GM12878 (cell line): ENCODE data around the gene RAD51B. TPM values are rescaled to one million over a fixed set of nuclear protein-coding genes. Genes with fewer than 3 reads are reported as not detected.

Experiments
- ATAC-seq: fragments of 200-7000 bp; cut with Tn5 transposase; 3 replicates; pipeline ENCODE4 v1.9.1; 2020; ENCODE audit warnings: mild to moderate bottlenecking, moderate library complexity
- BruUV-seq: library from RNA; stranded (reverse); fragments of 400-500 nt; replicated peaks from 2 replicates; lab custom pipeline; 2021; lab: Mats Ljungman, UMichigan
- CTCF ChIA-PET: fragments of 300-600 bp; sonication (Branson Sonifier 250); formaldehyde crosslinking; extraction: SDS; loops from one replicate; lab custom pipeline; 2021; ENCODE audit warnings: inconsistent platforms; lab: Yijun Ruan, JAX
- POLR2A ChIA-PET: fragments of 350-600 bp; formaldehyde crosslinking; extraction: SDS; loops from one replicate; lab custom pipeline; 2021; ENCODE audit warnings: inconsistent platforms; lab: Charles Lee
- RAD21 ChIA-PET: fragments of 300-600 bp; sonication (Branson Sonifier 250); formaldehyde crosslinking; loops from one replicate; lab custom pipeline; 2023; ENCODE audit warnings: antibody characterized with exemption; ENCODE audit not compliant: unreplicated experiment; lab: Charles Lee
- SMC1A ChIA-PET: fragments of 300-600 bp; sonication (Branson Sonifier 250); formaldehyde crosslinking; loops from one replicate; lab custom pipeline; 2023; ENCODE audit not compliant: unreplicated experiment, uncharacterized antibody; lab: Charles Lee
- DNase-seq: peaks from one replicate; pipeline ENCODE4 v3.0.0-alpha.2; 2011; ENCODE audit warnings: low read depth, low spot score
- FAIRE-seq: peaks from 3 replicates; lab custom pipeline; 2011; peaks lifted over from hg19 to GRCh38; lab: Jason Lieb, UNC
- H2AFZ ChIP-seq: 2 replicates; pipeline ENCODE4 v1.6.0; 2011; ENCODE audit warnings: low read depth, low read length, control low read depth; ENCODE audit not compliant: control insufficient read depth
- H3K27ac ChIP-seq: 2 replicates; pipeline ENCODE4 v1.5.1; 2011; ENCODE audit warnings: control low read depth; ENCODE audit not compliant: control insufficient read depth, insufficient read depth
- H3K27me3 ChIP-seq, 2 experiments: replicated peaks in 1 of 2; 2 replicates each; pipeline versions ENCODE4 v1.6.0 to v1.6.1; 2011; ENCODE audit warnings: low read length in 1 of 2; ENCODE audit not compliant: control insufficient read depth in 2 of 2, insufficient read depth in 2 of 2
- H3K36me3 ChIP-seq, 2 experiments: 2 replicates each; pipeline ENCODE4 v1.5.1; 2011; ENCODE audit warnings: low read length in 1 of 2; ENCODE audit not compliant: control insufficient read depth in 2 of 2, insufficient read depth in 2 of 2
- H3K4me1 ChIP-seq: 2 replicates; pipeline ENCODE4 v1.6.1; 2011; ENCODE audit warnings: mild to moderate bottlenecking, low read length, moderate library complexity, mixed read lengths; ENCODE audit not compliant: control insufficient read depth, insufficient read depth
- H3K4me2 ChIP-seq: 2 replicates; pipeline ENCODE4 v1.6.0; 2011; ENCODE audit warnings: control low read depth; ENCODE audit not compliant: control insufficient read depth, insufficient read depth
- H3K4me3 ChIP-seq: fragments of 200-600 bp; sonication (generic); 2 replicates; pipeline ENCODE4 v1.5.1; 2016
- H3K79me2 ChIP-seq: 2 replicates; pipeline ENCODE4 v1.6.0; 2011; ENCODE audit warnings: low read length; ENCODE audit not compliant: control insufficient read depth, insufficient read depth
- H3K9ac ChIP-seq: 2 replicates; pipeline ENCODE4 v1.8.0; 2011; ENCODE audit warnings: low read length, control low read depth, mixed read lengths; ENCODE audit not compliant: control insufficient read depth, insufficient read depth
- H3K9me3 ChIP-seq: replicated peaks from 3 replicates; pipeline ENCODE4 v1.5.1; 2011; ENCODE audit warnings: mild to moderate bottlenecking, low read length; ENCODE audit not compliant: control insufficient read depth, insufficient read depth
- H4K20me1 ChIP-seq: 2 replicates; pipeline ENCODE4 v1.6.0; 2011; ENCODE audit not compliant: control insufficient read depth, insufficient read depth
- CBFB ChIP-seq: IDR thresholded peaks from 2 replicates; pipeline ENCODE4 v1.6.1; 2016; ENCODE audit warnings: antibody characterized with exemption, low read depth
- CREB1 ChIP-seq: IDR thresholded peaks from 2 replicates; pipeline ENCODE4 v1.6.1; 2012; ENCODE audit warnings: low read depth, mild to moderate bottlenecking, inconsistent platforms
- GATAD2B ChIP-seq: fragments of 450-650 bp; conservative IDR thresholded peaks from 2 replicates; pipeline ENCODE4 v1.6.1; 2017; ENCODE audit warnings: low read depth, mild to moderate bottlenecking, moderate library complexity
- JUNB ChIP-seq: IDR thresholded peaks from 2 replicates; pipeline ENCODE4 v1.6.1; 2016; ENCODE audit warnings: antibody characterized with exemption, mild to moderate bottlenecking
- NFIC ChIP-seq: IDR thresholded peaks from 2 replicates; pipeline ENCODE4 v1.6.1; 2012; ENCODE audit warnings: low read depth, mild to moderate bottlenecking, inconsistent platforms, low read length, moderate library complexity
- SIN3A ChIP-seq: IDR thresholded peaks from 2 replicates; pipeline ENCODE4 v1.6.1; 2012; ENCODE audit warnings: low read depth, low read length, improper control_type of control experiment
- SMARCA5 ChIP-seq: fragments of 450-650 bp; IDR thresholded peaks from 2 replicates; pipeline ENCODE4 v1.6.1; 2017; ENCODE audit warnings: mild to moderate bottlenecking
- SMC3 ChIP-seq: IDR thresholded peaks from 2 replicates; pipeline ENCODE4 v1.6.1; 2011; ENCODE audit warnings: low read length, improper control_type of control experiment, borderline replicate concordance
- ZNF384 ChIP-seq: IDR thresholded peaks from 2 replicates; pipeline ENCODE4 v1.6.1; 2012; ENCODE audit warnings: low read depth, mild to moderate bottlenecking, low read length, improper control_type of control experiment, borderline replicate concordance
- WGBS: methylation state at CpG from one replicate; pipeline ENCODE4 v1.1.6; 2016; ENCODE audit warnings: low lambda C conversion rate; ENCODE audit not compliant: insufficient replicate concordance, insufficient coverage; ENCODE audit errors: missing lambda C conversion rate; 5-methylcytosine and 5-hydroxymethylcytosine counted together
- in situ Hi-C: fragments of 300-500 bp; cut with MboI; formaldehyde crosslinking; loops from 9 replicates; pipeline ENCODE4 v1.14.3; 2018; ENCODE audit warnings: mixed read lengths
- intact Hi-C: fragments of 100-400 bp; cut with micrococcal nuclease; formaldehyde crosslinking; loops from one replicate; pipeline ENCODE4 v1.14.2; 2022; ENCODE audit not compliant: unreplicated experiment
- polyA plus RNA-seq, 11 experiments: library from polyadenylated mRNA; depleted of rRNA in 4 of 11; unstranded in 6 of 11; stranded (reverse) in 5 of 11; fragments of >200 nt; fragmentation: Nextera tagmentation in 4 of 11; fragmentation: Illumina TruSeq in 1 of 11; extraction: Ambion mirVana in 4 of 11; extraction: Trizol in 1 of 11; gene quantifications; 1 replicate in 1 of 11; 2 replicates in 10 of 11; pipeline versions ENCODE4 v1.2.1 to v1.2.3, GENCODE V29; 2011 to 2016; ENCODE audit warnings: inconsistent platforms in 2 of 11, missing spikeins in 2 of 11, low read depth in 1 of 11
- total RNA-seq, 4 experiments: library from RNA; depleted of rRNA in 3 of 4; stranded (reverse); fragments of >200 nt in 3 of 4; fragmentation: Illumina TruSeq in 1 of 4; extraction: Trizol in 1 of 4; gene quantifications; 2 replicates each; pipeline versions ENCODE4 v1.2.1 to v1.2.3, GENCODE V29; 2013 to 2021
- TF ChIP-seq, protein P1 (sequence below): IDR thresholded peaks from 2 replicates; pipeline ENCODE4 v1.6.1; 2011; ENCODE audit warnings: borderline replicate concordance, low read depth, mild to moderate bottlenecking, moderate library complexity, low read length; ENCODE audit not compliant: insufficient read depth, poor library complexity, severe bottlenecking

RAD51B gene
- total and polyA plus RNA-seq, 10 of the 15 experiments (the other 5 are each of a cell fraction or from before 2014, with no cell fraction given), result 9.8 to 26.8 (median 21.3) TPM

DNA sequence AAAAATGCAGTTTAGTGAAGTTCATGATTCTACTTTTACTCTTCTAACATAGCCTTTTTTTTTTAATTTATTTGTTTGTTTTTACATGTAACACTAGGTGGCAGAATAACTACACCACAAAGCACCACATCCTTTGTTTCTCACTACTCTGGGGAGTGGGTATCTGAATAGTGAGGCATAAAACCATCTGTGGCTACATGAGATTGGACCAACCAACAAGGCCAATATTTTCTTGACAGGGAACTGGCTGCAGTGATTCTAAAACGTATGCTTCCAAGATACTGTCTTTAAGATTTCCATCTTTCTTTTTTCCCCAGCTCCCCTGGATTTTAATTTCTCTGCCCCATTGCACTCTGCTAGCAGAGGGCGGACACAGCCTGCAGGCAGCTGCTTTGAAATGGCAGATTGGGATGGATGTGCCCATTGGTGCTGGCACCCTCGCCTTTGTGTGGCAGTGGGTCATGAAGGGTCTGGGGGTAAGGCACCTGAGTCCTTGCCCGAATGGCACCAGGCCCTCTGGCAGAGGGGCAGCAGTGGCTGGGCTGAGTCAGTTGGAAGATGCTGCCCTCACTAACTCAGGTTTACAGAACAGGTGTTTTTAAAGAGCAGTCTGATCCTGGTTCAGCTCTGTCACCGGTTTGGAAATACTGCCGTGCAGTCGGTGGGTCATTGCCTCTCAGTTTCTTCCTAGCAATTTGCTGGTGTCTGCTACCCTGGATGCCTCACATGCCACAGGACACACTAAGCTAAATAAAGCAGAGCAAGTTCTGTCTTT is 429.1 kb downstream of the RAD51B start (continued):
- peak; percentile 77; the same call in 1 of the 2 replicates for TF ChIP-seq ZNF384
- TF ChIP-seq, protein P1, sequence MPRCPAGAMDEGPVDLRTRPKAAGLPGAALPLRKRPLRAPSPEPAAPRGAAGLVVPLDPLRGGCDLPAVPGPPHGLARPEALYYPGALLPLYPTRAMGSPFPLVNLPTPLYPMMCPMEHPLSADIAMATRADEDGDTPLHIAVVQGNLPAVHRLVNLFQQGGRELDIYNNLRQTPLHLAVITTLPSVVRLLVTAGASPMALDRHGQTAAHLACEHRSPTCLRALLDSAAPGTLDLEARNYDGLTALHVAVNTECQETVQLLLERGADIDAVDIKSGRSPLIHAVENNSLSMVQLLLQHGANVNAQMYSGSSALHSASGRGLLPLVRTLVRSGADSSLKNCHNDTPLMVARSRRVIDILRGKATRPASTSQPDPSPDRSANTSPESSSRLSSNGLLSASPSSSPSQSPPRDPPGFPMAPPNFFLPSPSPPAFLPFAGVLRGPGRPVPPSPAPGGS, result no peak
- no peak for TF ChIP-seq SMARCA5
- TF ChIP-seq CBFB, result peak; percentile 67; the same call in 1 of the 2 replicates
- TF ChIP-seq SMC3, result peak; percentile 92
- TF ChIP-seq JUNB, result no peak
- 0 out of 2 replicates have a peak, but pooled peaks have one; percentile 6 for TF ChIP-seq CREB1
- 0 out of 2 replicates have a peak, but pooled peaks have one; percentile 19 for TF ChIP-seq GATAD2B

DNA sequence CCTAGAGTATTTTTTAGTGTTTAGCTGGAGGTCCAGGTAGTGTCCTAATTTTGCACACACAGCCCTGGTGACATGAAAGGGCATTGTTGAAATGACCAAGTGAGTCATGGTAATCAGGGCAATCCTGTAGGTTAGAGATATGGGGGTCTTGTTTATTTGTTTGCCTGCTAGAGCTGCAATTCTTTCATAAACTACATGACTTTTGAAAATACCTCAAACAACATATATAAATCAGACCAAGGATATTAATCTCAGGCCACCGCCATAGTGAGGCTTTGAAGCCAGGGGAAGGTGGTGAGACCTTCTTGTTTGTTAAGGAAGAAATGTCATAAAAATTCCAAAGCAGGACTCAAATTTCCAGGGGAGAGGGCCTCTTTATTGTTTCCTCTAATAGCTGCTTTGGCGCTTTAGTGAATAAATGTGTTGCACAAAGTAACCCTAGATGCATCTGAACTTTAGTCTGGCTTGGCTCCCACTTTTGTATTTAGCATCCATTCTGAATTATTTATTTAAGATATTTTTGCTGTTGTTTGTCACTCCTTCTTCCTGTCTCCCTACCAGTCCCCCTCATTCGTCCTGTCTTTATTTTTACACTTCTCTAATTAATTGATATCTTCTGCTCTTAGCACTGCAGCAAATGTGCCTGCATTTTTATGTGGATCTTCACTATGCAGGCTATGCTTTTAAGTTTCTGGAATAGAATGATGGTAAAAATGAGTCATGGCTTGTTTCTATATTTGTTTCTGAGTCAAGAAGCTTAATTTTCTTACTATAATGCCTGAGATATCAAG is 430.3 kb downstream of the RAD51B start:
- no peaks in the 10 kb centered on the region; the same call in 2 of the 3 replicates for H3K9me3 ChIP-seq
- H3K4me3 ChIP-seq, result no peak overlapping the region
- DNase-seq (no peak), FAIRE-seq (no peak), ATAC-seq (0 out of 3 replicates have a peak, but pooled peaks have one; percentile 9)
- intact Hi-C loops, result loop anchor here (2.0 to 10.0 kb wide), 7 partner anchors 35 to 845 kb away; no protein-coding TSS in a partner anchor
- peak; percentile 38; the same call in 1 of the 2 replicates for TF ChIP-seq NFIC
- no peak for TF ChIP-seq SIN3A
- CTCF ChIA-PET, result interaction anchor here (0.6 to 11.1 kb wide), 42 partner anchors 9 to 614 kb away, joined by 3 to 310 read pairs (median 5); no protein-coding TSS in a partner anchor
- H3K4me1 ChIP-seq, result peaks cover 41% of the 10 kb centered on the region
- in situ Hi-C loops, result loop anchor here (5.0 to 10.0 kb wide), 3 partner anchors 308 to 542 kb away; partner anchors contain the start of gene ZFP36L1
- RAD21 ChIA-PET, result interaction anchor here (0.6 to 15.6 kb wide), 41 partner anchors 9 to 594 kb away, joined by 3 to 292 read pairs (median 9); partner anchors contain the start of gene ZFP36L1
- POLR2A ChIA-PET, result interaction anchor here (0.6 to 3.7 kb wide), 19 partner anchors 9 to 573 kb away, joined by 3 to 23 read pairs (median 4); no protein-coding TSS in a partner anchor
- no peaks in the 10 kb centered on the region for H3K79me2 ChIP-seq
- WGBS, result 81% methylated on average over 3 of the region's 3 CpGs
- H3K36me3 ChIP-seq, result no peaks in the 10 kb centered on the region
- no peak overlapping the region for H3K9ac ChIP-seq
- no peaks in the 10 kb centered on the region for H4K20me1 ChIP-seq
- H3K27me3 ChIP-seq, result no peaks in the 10 kb centered on the region
- no TSS peak for BruUV-seq
- no peak overlapping the region for H3K4me2 ChIP-seq
- H2AFZ ChIP-seq, result no peak overlapping the region
- SMC1A ChIA-PET, result interaction anchor here (0.6 to 13.5 kb wide), 61 partner anchors 9 to 594 kb away, joined by 3 to 314 read pairs (median 7); no protein-coding TSS in a partner anchor
- H3K27ac ChIP-seq, result peak overlapping the region; percentile 60
